ENCODE measurements around the gene CACNA2D2.

CACNA2D2 gene

DNA sequence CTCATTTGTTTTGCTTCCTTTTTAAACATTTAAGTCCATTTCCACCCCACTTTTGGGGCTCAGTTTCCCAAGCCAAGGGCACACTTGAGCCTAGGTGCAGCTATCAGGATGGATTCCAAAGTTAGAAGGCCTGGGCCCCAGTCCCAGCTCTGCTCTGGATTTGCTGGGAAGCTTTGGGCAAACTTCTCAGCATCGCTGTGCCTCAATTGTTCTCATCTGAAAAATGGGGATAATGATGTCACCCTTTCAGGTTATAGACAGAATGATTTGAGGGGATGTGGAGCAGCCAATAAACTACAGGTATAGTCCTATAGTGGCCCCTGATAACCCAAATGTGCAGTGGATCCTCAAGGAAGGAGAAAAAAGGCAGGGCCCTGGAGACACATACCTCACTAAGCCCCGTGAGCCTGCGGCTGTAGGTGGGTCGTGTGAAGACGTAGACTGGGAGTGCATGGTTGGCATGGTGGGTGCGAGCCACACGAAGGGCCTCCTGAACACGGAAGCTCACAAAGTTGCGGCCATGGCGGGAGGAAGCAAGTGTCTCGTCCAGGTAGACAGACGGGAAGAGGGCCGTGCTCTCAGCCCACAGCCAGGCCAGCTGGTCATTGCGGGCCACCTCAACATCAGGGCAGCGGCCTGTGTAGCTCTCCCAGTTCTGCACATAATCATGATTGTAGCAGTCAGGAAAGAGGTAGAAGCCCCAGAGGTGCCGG lies 184.1 kb downstream of the CACNA2D2 start:
- in situ Hi-C loops (cut with MboI; ENCODE audit: low sequenced_read_pairs): no loop called here

DNA sequence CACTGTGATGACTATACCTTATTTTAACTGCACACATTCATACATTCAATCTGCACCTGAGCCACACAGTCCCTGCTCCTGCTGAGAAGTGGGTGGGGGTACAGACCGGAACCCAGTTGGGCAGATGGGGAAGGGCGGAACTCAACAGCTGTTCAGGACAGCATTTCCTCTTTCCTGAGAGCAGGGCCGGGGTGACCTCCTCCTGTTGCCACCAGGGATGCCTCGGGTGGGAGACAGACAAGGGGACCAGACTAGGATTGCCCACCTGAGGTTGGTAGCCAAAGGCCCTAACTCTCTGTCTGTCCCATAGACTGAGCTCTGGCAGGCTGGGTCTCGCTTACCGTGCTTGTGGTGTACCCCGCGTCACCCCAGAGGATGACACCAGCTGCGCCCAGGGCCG lies 184.8 kb downstream of the CACNA2D2 start:
- in situ Hi-C loops (cut with MboI; ENCODE audit: low sequenced_read_pairs): no loop called here

DNA sequence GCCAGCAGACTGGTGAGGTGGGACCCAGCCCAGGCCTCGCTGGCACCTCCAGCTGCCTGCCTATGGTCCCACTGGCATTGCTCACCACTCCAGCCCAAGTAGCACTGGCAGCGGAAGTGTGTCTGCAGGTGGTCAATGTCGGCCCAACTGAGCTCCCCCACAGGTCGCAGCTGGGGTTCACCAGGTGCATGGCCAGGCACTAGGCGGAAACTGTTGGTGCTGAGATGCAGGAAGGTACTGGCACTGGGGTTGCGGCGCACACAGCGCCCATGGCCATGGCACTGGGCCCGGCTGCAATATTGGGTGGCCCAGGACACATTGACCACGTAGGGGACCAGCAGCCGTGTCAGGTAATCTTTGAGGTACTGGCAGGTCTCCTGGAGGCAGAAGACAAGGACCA lies 185.3 kb downstream of the CACNA2D2 start:
- in situ Hi-C loops (cut with MboI; ENCODE audit: low sequenced_read_pairs): no loop called here

DNA sequence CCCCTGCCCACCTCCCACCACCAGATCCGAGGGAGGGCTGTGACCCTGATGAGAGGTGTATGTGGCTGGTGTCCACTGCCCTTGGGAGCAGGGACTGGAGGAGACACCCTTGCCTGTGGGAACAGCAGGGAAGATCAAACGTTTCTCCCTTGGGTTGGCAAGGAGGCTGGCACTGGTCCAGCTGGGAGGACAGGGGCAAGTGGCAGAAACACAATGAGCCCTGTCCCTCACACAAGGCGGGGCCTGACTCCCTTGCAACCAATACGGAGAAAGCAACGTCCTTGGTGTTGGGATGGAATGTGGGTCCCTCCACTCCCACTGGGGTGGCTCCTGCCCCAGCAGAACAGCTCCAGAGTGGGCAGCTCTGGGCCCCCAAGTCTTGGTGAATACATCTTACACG lies 186.1 kb downstream of the CACNA2D2 start:
- in situ Hi-C loops (cut with MboI; ENCODE audit: low sequenced_read_pairs): no loop called here

DNA sequence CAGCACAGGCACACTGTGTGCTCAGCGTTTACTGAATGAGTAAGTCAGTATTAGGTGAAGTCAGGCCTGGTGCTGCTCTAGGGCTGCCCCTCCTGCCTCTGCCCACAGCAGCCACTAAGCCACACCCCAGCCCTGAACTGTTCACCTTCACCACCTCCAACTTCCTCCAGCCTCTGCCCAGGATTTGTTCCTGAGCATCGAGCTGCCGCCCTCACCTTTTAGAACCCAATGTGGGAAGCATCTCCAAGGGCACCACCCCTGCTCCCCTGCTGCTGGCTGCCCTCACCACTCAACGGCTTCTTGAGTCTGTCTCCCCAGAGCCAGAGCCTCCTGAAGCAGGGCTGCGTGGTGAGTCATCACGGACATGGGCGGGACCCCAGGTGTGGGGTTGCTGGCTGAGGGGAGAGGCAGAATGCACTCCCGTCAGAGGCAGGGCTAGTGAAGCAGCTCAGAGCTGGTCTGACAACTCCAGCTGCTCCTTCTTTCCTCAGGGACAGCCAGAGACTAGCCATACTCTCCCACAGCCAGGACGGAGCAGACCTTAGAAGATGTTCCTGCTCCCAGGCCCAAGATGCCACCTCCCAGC lies 186.7 kb downstream of the CACNA2D2 start:
- in situ Hi-C loops (cut with MboI; ENCODE audit: low sequenced_read_pairs): no loop called here

DNA sequence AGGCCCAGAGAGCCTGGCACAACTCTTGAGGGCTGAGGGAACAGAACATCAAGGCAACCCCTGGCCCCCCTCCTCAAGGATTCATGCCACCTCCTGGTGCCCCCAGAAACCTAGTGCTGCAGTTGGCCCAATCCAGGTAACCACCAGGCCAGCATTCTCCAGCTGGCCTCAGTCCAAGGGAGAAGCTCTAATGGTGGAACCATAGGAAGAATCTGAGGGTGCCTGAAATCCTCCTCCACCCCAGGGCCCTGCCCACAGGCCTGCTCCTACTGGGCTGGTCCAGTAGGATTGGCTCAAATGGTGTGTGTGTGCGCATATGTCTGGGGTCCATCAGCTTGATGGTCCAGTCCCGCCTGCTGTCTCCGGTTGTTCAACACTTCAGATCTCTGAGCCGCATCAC lies 188.6 kb downstream of the CACNA2D2 start:
- in situ Hi-C loops (cut with MboI; ENCODE audit: low sequenced_read_pairs): no loop called here

DNA sequence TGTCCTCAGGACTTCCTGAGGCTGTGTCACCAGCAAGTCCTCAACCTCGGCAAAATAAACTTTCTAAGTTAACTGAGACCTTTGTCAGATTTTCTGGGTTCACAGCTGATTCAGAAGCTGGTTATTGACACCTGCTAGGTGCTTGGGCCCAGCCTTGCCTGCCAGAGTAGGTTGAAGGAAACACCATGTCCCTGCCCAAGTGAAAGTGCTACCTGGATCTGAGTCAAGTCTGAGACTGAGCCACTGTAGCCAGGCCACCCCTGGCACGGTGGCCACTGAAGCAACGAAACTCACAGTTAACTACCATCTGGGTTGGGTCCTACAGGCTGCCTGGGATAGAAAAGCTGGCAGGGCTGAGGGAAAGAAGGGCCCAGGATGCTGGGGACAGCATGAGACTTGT lies 189.1 kb downstream of the CACNA2D2 start:
- in situ Hi-C loops (cut with MboI; ENCODE audit: low sequenced_read_pairs): no loop called here

All from HL-60/S4 treated with phorbol 12-myristate 13-acetate at 8.2 ng/mL for 4 days and 3 days (cell line).